Measurements from ENCODE around the gene COG1.

The COG1 gene

DNA sequence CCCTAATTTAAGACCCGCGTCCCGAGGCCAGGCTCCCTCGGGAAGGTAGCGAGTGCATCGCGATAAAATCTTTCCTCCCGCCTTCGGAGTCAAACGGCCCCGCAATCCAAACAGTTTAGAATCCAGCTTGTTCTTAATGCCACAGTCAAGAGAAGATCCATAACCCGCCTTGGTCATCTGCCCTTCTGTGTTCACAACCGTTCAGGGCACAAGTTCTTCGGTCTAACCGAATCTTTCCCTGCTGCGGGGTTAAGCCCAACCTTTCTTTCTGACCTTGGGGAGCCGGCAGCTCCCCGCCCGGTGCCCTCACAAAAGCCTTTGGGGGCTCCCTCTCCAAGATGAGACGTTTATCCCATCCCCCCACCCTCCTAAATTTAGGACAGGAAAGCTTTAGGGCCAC lies 38.5 kb downstream of the COG1 start:
- DNase-seq, result no peak

DNA sequence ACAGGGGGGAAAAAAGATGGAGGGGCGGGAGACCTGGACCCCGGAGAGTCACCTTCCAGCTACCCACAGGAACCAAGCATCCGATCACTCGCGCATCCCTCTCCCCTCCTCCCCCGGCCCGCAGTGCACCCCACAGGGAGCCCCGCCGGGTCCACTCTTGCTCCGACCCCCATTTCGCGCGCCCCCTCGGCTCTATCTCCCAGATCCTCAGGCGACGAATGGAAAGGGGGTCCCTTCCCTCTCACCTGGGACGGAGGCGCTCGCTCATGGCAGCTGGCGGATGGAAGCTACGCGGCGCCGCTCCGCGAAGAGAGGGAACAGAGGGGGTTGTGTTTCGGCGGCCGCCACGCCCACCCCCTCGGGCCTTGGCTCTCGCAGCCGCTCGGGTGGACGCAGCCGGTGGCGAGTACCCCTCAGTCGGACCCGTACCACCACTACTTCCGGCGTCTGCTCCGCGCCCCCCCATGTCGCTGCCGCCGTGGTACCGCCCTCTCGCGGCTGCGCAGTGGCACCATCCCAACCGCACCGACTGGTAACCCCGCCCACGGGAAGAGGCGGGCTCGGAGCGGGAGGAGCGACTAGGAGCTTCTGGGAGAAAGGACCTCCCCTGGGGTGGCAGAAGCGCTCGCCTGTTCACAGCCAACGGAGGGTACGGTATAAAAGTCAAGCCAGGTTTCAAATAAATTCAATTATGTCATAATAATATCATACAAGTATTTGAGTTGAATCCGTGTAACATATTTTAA lies 39.2 kb downstream of the COG1 start:
- peak; percentile 96 for DNase-seq

DNA sequence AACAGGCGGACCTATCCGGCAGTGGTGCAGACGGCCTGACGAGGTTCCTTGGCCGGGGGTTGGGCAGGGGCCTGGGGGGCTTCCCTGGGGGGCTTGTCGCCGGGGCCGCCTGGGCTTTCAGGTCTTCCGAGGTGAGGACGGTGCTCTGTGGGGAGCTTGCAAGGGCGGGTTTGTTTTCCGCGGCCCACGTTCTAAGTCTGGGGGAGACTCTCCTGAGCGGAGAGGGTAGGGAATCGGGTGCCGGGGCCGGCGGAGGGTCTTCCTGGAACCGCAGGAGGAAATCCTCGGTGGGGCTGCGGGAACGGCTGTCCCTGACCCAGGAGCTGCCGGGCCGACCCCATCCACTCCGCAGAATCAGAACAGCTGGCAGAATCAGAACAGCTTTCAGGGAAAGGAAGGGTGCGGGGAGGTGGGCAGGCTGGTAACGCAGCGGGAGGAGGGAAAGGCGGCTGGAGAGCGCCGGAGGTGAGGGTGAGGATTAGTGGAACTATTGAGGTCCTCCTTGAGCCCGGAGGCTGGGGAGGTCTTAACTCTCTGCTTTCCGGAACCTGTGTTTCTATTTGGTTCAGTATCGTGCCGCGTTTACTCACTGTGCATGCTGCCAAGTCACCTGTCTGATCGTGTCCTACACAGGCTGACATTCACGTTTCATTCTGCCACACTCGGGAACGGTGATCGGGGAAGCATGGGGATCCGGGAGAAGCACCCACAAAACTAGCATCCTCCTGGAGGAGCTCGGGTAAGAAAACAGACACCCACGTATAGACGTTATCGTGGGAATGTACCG lies 39.9 kb downstream of the COG1 start:
- peak; percentile 12 to 16 for DNase-seq

DNA sequence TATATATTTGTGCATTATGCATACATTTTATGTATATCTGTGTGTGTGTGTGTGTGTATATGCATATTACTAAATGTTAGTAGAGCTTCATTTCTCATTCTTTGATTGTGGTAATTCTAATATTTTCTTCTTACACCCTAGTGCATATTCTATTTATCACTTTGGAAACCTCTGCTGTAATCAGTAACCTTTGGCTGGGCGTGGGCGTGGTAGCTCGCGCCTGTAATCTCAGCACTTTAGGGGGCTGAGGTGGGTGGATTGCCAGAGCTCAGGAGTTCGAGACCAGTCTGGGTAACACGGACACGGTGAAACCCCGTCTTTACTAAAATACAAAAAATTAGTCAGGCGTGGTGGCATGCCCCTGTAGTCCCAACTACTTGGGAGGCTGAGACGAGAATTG lies 41.9 kb downstream of the COG1 start:
- DNase-seq, result no peak

DNA sequence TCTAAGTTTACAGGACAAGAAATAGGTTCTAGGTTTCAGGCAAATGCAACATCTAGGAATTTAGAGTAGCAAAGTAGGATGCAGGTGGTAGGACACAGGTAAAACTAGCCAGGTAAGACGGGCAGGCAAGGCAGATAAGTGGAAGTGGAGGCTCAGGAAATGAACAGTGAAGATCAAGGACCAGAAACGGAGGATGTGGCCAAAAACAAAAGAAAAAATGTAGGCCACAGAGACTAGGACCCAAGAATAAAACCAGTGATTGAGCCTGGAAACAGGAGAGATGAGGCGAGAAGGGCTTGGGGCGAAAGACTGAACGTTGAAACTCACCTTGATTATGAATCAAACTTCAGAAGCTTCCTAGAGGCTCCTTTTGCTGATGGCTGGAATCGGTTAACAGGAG lies 44.9 kb downstream of the COG1 start:
- no peak for DNase-seq

DNA sequence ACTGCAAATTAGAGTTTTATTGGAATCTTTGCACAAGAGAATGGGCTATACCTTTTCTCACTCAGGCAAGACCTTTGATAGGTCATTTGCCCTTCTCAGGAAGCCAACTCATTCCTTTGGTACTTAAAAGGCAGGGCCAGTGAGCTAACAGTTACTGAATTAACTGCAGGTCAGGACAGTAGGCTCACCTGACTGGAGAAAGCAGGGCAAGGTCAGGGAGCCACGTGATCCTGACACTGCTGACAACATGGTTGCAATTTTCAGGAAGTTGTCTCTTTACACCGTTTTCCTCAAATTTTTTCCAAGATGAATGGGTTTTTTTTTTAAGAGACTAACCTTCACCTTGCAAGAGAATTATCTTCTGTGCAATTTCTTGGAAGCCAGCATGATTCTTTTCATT lies 47.7 kb downstream of the COG1 start:
- DNase-seq, result no peak

DNA sequence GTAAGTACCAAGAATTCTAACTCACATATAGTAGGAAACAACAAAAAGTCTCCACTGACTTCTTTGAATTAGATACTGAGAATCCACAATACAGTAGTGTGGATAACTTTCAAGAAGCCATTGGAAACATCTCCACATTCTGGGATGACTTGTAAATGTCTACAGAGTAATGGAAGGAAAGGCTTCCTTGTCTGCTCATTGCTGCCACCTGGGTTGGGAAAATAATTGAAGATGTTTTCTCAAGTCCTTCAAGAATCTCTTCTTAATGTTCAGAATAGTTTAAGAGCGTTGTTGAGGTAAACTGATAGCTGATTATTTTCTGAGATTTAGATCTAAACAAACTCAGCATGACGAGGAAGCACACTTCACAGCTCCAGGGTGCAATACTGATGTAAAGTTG lies 54.9 kb downstream of the COG1 start:
- DNase-seq, result no peak

DNA sequence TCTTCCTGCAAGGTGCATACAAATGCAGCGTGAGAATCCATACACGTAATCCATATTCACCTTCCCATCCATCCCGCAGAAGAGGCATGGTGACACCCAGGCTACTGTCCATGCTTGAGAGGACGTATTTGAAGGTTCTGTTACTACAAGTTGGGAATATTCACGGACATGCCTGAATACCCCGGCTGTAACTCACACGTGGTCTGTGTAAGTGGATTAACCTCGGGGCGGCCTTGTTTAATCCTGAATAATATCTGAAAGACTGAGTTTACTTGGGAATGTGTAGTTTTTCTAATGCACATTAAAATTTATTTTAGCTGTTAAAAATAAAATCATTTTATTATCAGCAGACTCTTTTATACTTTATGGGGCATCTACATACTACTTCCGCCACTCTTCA lies 55.7 kb downstream of the COG1 start:
- no peak for DNase-seq

DNA sequence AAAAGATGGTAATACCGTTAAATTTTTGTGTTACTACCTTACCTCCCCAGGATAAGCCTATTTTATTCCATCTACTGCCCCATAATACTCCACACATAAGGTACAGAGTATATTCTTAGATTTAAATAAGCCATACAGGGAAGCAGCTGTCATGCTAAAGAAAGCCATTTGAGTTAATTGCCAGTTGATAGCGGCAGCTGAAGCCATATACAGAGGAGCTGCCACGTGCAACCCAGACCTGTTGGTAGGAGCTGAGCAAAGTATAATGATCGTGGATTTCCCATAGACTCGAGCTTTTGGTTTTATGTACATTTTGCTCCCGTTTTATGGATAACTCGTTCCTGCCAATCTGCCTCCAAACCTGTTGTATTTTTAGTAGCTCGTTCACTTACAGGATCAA lies 56.8 kb downstream of the COG1 start:
- no peak for DNase-seq

DNA sequence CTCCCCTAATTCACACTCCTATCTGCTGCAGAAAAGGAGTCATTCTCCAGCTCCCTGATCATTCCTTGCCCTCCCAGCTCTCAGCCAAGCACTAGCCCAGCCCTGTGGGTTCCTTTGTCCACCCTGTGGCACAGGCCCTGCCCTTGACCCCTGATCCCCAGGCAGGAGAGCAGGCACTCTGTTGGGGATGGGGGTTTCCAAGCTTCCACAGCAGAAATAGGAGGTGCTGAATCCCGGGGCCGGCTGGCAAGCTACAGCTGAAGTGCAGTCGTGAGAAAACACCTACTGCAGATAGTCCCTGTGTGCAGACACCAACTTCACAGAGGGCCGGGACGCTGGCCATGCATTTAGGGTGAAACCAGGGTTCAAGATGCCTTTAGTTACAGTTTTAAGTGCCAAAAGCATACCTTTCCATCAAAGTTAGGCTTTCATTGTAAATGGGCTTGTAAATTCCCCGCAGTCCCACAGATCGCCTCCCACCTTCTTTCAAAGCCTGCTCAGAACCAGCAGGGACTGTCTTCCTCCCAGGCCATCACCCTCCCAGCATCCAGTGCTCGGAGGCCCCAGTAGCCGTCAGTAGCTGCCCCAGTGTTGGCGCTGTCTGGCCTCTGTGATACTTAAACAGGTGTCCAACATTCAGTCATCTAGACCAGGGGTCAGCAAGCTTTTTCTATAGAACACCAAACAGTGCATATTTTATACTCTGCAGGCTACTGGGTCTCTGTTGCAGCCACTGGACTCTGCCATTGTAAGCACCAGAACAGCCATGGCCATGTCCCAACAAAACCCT lies 58.2 kb downstream of the COG1 start:
- no peak for DNase-seq

DNA sequence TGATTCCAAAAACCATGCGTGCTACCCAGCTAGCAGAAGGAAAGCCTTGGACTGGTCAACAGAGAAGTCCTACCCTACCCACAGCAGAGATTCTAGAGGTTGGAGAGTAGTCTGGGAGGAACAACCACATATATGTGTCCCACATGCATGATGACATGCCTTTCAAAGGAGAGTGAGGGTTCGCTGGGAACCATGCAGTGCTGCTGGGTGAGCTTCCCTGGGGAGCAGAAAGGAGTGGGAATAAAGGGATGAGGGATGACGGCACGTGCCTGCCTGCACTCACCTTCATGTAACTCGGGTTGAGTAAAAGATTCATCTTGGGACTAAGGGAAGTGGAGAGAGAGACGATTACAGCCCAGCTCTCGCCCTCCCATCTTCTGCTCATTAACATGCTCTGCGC lies 59.0 kb downstream of the COG1 start:
- no peak for DNase-seq

DNA sequence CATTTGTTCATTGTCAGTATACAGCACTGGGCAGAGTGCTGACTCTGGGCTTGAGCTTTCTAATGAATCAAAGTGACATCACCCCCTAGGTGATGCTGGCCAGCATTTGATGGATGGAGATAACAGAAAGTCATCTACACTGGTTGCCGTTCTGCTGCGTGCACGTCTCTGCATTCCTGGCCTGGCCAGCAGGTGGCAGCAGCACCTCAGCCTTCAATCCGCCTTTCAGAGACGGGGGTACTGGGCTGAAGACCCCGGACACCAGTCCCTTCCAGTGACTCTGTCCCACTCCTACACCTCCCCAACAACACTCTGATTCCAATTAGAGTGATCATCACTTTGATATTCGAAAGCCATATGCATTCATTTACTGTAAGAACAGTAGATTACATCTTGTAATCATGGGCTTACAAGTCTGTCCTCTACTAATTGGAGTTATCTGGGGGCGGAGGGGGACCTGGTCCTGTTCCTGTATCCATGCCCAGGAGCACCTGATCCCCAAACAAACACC lies 62.9 kb downstream of the COG1 start:
- peak; percentile 40 to 44 for DNase-seq

DNA sequence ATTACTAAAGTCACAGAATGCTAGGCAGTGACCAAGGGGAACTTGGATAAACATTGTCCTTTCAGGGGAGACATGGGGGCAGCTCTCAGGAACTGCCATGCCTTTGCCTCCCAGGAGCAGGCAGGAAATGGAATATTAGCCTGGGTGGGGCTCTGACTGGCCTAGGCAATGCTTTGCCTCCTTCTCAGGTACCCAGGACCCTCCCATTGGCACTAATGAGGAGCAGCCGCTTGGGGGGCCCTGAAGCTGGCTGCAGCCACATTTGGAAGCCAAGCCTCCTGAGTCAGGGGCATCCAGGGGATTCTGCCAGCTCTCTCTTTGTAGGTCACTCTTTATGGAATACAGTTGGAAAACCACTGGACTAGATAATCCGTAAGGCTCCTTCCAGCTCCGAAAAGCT lies 63.4 kb downstream of the COG1 start:
- DNase-seq, result no peak

DNA sequence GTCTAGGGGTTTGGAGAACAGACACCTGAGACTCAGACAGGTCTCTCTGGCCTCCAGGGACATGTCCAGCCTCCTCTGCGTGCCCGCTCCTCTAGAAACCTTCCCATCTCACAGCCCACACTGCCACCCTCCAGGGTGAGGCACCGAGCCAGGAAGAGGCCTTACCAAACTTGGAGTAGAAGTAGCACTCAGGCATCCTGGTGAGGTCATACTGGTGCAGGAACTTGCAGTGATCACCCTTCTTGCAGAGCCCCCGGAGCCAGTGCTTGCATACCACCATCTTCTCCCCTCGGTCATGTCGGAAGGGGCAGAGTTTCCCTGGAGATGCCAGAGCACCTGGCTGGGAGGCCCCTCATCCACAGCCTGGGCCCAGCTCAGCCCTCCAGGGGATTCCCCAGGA lies 64.7 kb downstream of the COG1 start:
- no peak for DNase-seq

All from activated CD4-positive, alpha-beta T cell treated with anti-CD3 and anti-CD28 coated beads, Interleukin-2, amount 50 U/mL, for 4 hours (primary cell).